Mesodermal cell (in vitro differentiated cells): ENCODE results near the gene DNAH8.

ENCODE experiments used
- H3K27ac ChIP-seq: 2 replicates; pipeline ENCODE4 v1.7.0; 2013; ENCODE audit warnings: mild to moderate bottlenecking, low read depth, low read length, moderate library complexity; ENCODE audit not compliant: severe bottlenecking
- H3K36me3 ChIP-seq: 2 replicates; pipeline ENCODE4 v1.7.1; 2013; ENCODE audit warnings: mild to moderate bottlenecking, low read length, moderate library complexity; ENCODE audit not compliant: control insufficient read depth, insufficient read depth
- H3K4me1 ChIP-seq: one replicate; pipeline ENCODE4 v1.7.1; 2013; ENCODE audit warnings: mild to moderate bottlenecking, low read length; ENCODE audit not compliant: insufficient read depth, control insufficient read depth, poor library complexity, severe bottlenecking
- H3K4me3 ChIP-seq: 2 replicates; pipeline ENCODE4 v1.7.0; 2013; ENCODE audit warnings: low read length, control low read depth, mild to moderate bottlenecking; ENCODE audit not compliant: insufficient read depth, poor library complexity, severe bottlenecking; ENCODE audit errors: extremely low read depth
- H3K9me3 ChIP-seq: 2 replicates; pipeline ENCODE4 v1.7.1; 2013; ENCODE audit warnings: mild to moderate bottlenecking, low read length, moderate library complexity; ENCODE audit not compliant: control insufficient read depth
- WGBS, 2 experiments: methylation state at CpG; one replicate each; pipeline ENCODE4 v1.1.5; 2013; ENCODE audit warnings: missing lambda C conversion rate in 2 of 2; ENCODE audit not compliant: insufficient coverage in 2 of 2; 5-methylcytosine and 5-hydroxymethylcytosine counted together

DNAH8 gene

DNA sequence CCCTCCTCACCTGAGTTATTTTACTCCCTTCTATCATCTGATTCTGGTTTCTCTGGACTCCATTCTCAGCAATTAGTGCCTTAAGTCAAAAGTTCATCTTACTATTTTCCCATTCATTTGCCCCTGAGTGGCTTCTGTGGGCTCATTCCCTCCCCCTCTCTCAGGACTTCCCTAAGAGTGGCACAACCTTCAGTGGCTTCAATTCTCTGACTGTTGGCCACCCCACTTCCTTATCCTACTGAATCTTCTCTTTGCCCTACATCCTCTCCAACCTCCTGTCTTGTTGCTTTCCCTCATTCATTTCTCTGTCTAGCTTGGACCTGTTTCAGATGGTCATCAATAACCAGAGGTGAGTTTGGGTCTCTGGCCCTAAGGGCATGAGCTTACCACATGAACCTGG is 272.4 kb downstream of the DNAH8 start:
- Histone ChIP-seq H3K4me3 (no peak overlapping the region), H3K4me1 (no peaks in the 10 kb centered on the region), H3K9me3 (no peaks in the 10 kb centered on the region), H3K27ac (no peak overlapping the region), H3K36me3 (no peaks in the 10 kb centered on the region)

DNA sequence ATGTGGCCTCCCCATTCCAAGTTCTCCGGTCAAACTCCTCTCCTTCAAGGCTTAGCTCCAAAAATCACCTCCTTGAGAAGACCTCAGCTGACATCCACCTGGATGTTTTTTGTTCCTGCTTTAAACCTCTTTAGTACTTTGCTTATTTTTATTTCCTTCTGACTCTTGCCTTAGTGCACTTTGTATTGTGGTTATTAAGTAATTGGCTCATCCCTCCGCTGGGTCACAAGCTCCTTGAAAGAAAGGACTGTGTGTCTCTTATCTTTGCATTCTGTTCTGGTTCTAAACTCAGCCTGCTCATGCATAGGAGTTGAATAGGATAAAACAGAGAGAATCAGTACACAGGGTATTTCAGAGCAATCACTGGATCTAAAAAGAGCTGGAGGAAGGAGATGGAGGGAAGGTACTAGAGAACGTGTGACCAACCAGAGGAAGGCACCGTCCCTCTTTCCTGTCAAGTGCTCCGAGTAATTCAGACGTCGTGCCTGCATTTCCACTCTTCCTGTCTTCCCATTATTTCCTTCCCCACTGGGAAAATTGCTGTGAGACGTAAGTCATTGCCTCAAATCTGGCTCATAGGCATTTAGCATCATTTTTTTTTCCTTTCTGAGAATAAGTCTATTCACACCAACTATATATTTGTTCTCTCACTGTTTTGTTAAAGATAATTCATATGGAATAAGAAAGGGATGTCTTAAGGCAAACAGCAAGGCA is 273.8 kb downstream of the DNAH8 start:
- no peak overlapping the region for H3K4me3 ChIP-seq
- H3K9me3 ChIP-seq = no peaks in the 10 kb centered on the region
- no peak overlapping the region for H3K27ac ChIP-seq
- WGBS, 2 experiments = 70 to 77% methylated on average over 6 to 7 of the region's 8 CpGs
- no peaks in the 10 kb centered on the region for H3K4me1 ChIP-seq
- no peaks in the 10 kb centered on the region for H3K36me3 ChIP-seq

DNA sequence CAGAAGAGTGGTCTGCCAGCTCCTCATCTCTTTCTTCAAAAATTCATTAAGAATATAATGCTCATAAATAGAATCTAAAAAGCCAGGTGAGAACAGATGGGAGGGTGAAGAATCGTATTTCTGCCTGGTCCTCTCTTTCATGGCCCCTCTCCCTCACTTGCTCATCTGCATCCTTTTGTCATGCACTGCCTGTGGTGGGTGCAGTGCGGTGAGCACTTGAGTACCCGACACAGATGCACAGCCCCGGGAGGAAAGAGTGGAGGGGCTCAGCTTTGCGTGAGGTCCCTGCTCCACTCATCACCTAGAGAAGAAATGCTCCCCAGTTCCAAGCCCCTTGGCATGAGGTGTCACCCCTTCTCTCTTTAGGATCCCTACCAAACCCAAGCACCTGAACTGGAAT is 275.4 kb downstream of the DNAH8 start:
- no peak overlapping the region for H3K27ac ChIP-seq
- H3K4me3 ChIP-seq = no peak overlapping the region
- WGBS, 2 experiments = 35 to 52% methylated on average over 2 to 4 of the region's 5 CpGs

DNA sequence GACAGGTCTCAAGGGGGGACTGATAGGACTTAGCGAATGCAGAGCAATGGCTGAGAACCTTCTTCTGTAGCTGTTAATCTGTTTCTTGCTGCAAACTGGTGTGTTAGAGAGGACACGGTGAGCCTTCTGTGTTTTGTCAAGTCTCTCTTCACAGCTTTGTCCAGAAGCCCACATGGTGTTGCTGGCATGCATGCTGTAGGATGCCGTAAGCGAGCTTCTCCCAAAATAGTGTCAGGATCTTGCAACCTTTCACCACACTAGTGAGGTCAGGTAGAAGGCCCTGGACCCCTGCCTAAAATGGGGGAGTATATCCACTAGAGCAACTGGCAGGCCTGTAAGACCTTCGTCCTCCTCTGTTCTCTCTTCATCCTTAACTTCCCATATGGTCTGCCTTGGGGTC is 281.6 kb downstream of the DNAH8 start:
- Histone ChIP-seq H3K4me3 (no peak overlapping the region), H3K4me1 (no peaks in the 10 kb centered on the region), H3K27ac (no peak overlapping the region), H3K36me3 (no peaks in the 10 kb centered on the region), H3K9me3 (no peaks in the 10 kb centered on the region)
- 50 to 51% methylated on average over 5 of the region's 5 CpGs for WGBS, 2 experiments

More for the DNA sequence above, 275.4 kb downstream of the DNAH8 start:
- Histone ChIP-seq H3K9me3 (no peaks in the 10 kb centered on the region), H3K36me3 (no peaks in the 10 kb centered on the region), H3K4me1 (no peaks in the 10 kb centered on the region)

DNA sequence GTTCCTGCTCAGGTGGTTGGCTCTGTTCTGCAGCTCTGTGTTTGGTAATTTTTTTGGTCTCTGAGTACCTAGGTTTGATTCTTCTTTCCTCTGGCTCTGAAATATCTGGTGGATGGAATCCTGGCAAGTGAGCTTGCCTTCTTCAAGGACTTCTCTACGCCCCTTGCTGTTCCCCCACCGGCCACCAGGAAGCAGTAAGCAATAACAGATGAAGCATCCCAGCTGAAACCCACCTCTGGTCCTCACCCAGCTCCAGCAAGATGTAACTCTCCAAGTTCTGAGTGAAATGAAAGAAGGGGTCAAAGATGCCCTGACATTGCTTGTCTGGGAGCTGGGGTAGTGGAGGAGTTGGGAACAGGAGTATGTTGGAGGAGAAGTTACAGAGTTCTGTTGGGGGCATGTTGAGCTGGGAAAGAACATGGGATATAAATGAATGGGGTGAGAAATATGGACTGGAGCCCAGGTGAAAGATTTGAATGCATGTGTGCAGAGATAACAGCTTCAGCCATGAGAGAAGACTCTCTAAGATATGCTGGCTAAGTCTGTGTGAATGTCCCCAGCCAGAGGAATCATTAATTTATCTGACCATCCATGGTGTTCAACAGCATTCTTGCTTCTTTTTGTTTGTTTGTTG is 282.1 kb downstream of the DNAH8 start:
- H3K27ac ChIP-seq = no peak overlapping the region
- H3K4me1 ChIP-seq = no peaks in the 10 kb centered on the region
- H3K36me3 ChIP-seq = no peaks in the 10 kb centered on the region
- no peak overlapping the region for H3K4me3 ChIP-seq
- 0% methylated on average over 1 of the region's 2 CpGs; no CpG with 5 or more reads in 1 of the 2 experiments for WGBS, 2 experiments
- no peaks in the 10 kb centered on the region for H3K9me3 ChIP-seq

DNA sequence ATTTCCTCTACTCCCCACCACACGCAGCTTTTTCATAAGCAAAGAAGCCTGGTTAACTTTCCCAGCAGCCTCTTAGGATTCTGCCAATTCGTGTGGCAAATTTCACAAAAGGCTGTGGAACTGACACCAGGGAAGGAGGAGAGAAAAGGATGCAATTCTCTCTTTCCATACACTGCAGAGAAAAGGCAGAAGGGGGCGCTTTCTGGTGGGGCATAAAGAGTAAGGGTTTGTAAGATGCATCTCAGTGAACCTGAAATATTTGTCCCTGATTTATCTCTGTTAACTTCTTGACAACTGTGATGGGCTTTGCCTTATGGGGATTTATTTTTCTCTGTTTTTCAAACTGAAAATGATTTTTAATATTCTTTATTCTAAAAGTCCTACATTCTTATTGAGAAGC is 288.0 kb downstream of the DNAH8 start:
- Histone ChIP-seq H3K27ac (no peak overlapping the region), H3K4me3 (no peak overlapping the region), H3K4me1 (no peaks in the 10 kb centered on the region), H3K36me3 (no peaks in the 10 kb centered on the region), H3K9me3 (no peaks in the 10 kb centered on the region)
- WGBS, 2 experiments = 0% methylated on average over 1 of the region's 3 CpGs; no CpG with 5 or more reads in 1 of the 2 experiments

DNA sequence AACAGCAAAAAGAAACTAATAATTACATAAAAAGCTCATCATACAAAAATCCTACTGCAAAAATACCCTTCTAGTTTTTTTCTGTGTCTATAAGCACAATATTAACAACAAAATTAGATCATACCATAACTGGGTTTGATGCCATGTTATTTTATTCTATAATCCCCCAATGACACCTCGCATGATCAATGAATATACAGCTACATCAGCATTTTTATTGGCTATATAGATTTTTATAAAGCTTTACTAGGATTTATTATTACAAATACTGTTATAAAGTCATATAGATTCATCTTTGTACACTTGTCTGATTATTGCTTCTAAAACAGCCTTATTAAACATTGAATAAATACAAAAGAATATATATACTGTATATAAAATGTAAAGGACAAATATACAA is 288.4 kb downstream of the DNAH8 start:
- Histone ChIP-seq H3K4me3 (no peak overlapping the region), H3K36me3 (no peaks in the 10 kb centered on the region), H3K4me1 (no peaks in the 10 kb centered on the region), H3K9me3 (no peaks in the 10 kb centered on the region), H3K27ac (no peak overlapping the region)
- no CpG with 5 or more reads among the region's 1 CpG for WGBS, 2 experiments

DNA sequence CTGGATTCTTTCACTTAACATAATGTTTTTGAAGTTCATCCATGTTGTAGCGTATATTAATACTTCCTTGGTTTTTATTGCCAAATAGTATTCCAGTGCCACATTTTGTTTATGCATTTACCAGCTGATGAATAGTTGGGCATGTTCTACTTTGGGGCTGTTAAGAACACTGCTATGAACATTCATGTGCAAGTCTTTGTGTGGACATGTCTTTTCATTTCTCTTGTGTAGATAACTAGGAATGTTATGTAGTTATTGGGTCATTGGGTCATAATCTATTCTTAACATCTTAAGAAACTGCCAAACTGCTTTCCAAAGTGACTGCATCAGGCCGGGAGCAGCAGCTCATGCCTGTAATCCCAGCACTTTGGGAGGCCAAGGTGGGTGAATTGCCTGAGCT is 289.7 kb downstream of the DNAH8 start:
- Histone ChIP-seq H3K4me1 (no peaks in the 10 kb centered on the region), H3K36me3 (no peaks in the 10 kb centered on the region), H3K4me3 (no peak overlapping the region), H3K9me3 (no peaks in the 10 kb centered on the region), H3K27ac (no peak overlapping the region)
- WGBS, 2 experiments = 86% methylated on average over 1 of the region's 2 CpGs; no CpG with 5 or more reads in 1 of the 2 experiments

DNA sequence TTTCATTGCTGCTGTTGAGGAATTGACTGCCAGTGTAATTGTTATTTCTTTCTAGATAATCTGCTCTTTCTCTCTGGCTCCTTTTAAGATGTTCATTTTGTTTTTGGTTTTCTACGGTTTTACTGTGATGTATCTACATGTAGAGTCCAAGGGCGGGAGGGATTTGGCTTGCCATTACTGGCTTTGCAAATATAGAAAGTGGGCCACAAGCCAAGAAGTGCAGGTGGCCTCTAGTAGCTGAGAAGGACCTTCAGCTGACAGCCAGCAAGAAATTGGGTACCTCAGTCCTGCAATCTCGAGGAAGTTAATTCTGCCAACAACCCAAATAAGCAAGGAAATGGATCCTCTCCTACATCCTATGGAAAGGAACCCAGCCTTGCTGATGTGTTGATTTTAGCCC is 290.7 kb downstream of the DNAH8 start:
- H3K27ac ChIP-seq = no peak overlapping the region
- no peaks in the 10 kb centered on the region for H3K9me3 ChIP-seq
- no peak overlapping the region for H3K4me3 ChIP-seq
- H3K36me3 ChIP-seq = no peaks in the 10 kb centered on the region
- 89% methylated on average over 2 of the region's 3 CpGs; no CpG with 5 or more reads in 1 of the 2 experiments for WGBS, 2 experiments
- H3K4me1 ChIP-seq = no peaks in the 10 kb centered on the region

DNA sequence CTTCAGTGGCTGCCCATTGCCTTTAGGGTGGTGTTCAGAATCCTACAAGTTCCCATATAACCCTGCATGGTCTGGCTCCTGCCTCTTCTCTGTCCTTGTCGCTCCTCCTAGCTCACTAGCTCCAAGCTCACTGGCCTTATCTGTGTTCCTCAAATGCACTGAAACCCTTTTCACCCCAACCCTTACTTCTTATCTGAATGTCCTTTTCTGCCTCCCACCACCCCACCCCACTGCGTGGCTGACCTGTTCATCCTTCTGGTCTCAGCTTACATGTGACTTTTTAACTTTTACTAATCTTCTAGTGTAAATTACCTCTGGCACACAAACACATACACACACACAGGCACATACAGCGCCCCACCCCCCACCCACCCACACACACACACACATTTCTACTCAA is 292.5 kb downstream of the DNAH8 start:
- H3K4me1 ChIP-seq = no peaks in the 10 kb centered on the region
- 81 to 86% methylated on average over 2 of the region's 3 CpGs for WGBS, 2 experiments
- H3K4me3 ChIP-seq = no peak overlapping the region
- H3K9me3 ChIP-seq = no peaks in the 10 kb centered on the region
- no peak overlapping the region for H3K27ac ChIP-seq
- H3K36me3 ChIP-seq = no peaks in the 10 kb centered on the region

DNA sequence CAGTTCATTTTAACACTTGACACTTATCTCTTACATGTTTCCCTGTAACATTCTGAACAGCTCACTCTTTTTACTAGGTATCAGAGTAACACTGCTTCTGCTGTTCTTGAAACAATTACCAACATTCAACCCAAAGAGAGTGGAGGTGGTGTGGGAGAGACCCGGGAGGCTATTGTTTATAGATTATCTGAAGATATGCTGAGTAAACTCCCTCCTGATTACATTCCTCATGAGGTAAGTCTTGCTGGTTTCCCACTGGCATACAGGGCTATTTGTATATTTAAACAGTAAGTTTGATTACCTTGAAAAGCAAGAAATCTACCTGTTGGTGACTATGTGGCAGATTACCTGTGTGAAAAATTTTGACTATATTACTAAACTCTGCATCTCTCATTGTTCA is 293.6 kb downstream of the DNAH8 start:
- Histone ChIP-seq H3K36me3 (no peaks in the 10 kb centered on the region), H3K4me3 (no peak overlapping the region), H3K4me1 (no peaks in the 10 kb centered on the region), H3K27ac (no peak overlapping the region), H3K9me3 (no peaks in the 10 kb centered on the region)
- WGBS, 2 experiments = no CpG with 5 or more reads among the region's 1 CpG
